Tibial artery (tissue), 4 donors: ENCODE data around the gene LSS.
"Not testable (repeated sequence)": the region's sequence is repeated elsewhere in the genome, so short reads cannot be mapped to it uniquely, and the experiment has no call there.

ENCODE experiments used
- DNase-seq, 2 donors: peaks; one replicate each; pipeline ENCODE4 v3.0.0-alpha.2; 2019
- H3K27ac ChIP-seq, 2 donors: fragments of 200-600 bp; sonication (generic) in 1 of 2; 1 replicate in 1 of 2; 2 replicates in 1 of 2; pipeline ENCODE4 v1.5.1; 2018 to 2019; ENCODE audit warnings: mild to moderate bottlenecking in 1 of 2
- H3K27me3 ChIP-seq, 2 donors: fragments of 200-600 bp; sonication (generic) in 1 of 2; one replicate each; pipeline versions ENCODE4 v1.5.1 to v1.6.0; 2016 to 2019
- H3K36me3 ChIP-seq, 3 donors: fragments of 200-600 bp; sonication (generic) in 2 of 3; one replicate each; pipeline ENCODE4 v1.5.1; 2016 to 2019; ENCODE audit warnings: mild to moderate bottlenecking in 2 of 3
- H3K4me1 ChIP-seq, 4 donors: fragments of 200-600 bp; sonication (generic) in 2 of 4; 1 replicate in 3 of 4; 2 replicates in 1 of 4; pipeline ENCODE4 v1.5.1; 2016 to 2019
- H3K4me3 ChIP-seq, 2 donors: fragments of 200-600 bp; sonication (generic) in 1 of 2; 1 replicate in 1 of 2; 2 replicates in 1 of 2; pipeline ENCODE4 v1.5.1; 2018 to 2019; ENCODE audit warnings: mild to moderate bottlenecking in 2 of 2
- H3K9me3 ChIP-seq, 3 donors: fragments of 200-600 bp; sonication (generic) in 1 of 3; one replicate each; pipeline ENCODE4 v1.5.1; 2016 to 2019
- intact Hi-C: fragments of 100-400 bp; cut with DNase I; formaldehyde crosslinking; loops from one replicate; pipeline ENCODE4 v1.15.0; 2023; ENCODE audit warnings: low total_unique reads
- TF ChIP-seq, protein P1 (sequence below), 2 experiments: fragments of 200-600 bp in 1 of 2; fragments of 450-650 bp in 1 of 2; IDR thresholded peaks; one replicate each; pipeline ENCODE4 v1.5.1; 2017 to 2019; ENCODE audit warnings: antibody characterized with exemption in 2 of 2, mild to moderate bottlenecking in 1 of 2, moderate library complexity in 1 of 2

The LSS gene

DNA sequence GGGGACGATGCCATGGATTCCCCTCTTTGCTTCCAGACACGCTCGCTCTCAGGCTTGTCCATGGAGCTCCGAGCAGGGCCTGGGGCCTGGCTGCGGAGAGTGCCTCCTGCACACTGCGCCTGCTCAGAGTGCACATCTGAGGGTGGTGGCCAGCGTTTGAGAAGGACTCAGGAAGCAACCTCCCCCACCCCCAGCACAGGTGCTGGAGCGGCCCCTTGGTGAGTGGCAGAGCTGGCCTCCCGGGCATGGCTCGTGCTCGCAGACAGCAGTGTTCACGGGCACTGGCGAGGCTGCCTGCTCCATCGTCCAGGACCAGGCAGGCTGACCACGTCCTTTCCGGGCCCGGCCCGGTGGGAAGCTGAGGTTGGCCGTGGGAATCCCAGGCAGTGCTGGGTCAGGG, 47.1 kb downstream of the LSS start:
- no peak overlapping the region for H3K4me3 ChIP-seq

DNA sequence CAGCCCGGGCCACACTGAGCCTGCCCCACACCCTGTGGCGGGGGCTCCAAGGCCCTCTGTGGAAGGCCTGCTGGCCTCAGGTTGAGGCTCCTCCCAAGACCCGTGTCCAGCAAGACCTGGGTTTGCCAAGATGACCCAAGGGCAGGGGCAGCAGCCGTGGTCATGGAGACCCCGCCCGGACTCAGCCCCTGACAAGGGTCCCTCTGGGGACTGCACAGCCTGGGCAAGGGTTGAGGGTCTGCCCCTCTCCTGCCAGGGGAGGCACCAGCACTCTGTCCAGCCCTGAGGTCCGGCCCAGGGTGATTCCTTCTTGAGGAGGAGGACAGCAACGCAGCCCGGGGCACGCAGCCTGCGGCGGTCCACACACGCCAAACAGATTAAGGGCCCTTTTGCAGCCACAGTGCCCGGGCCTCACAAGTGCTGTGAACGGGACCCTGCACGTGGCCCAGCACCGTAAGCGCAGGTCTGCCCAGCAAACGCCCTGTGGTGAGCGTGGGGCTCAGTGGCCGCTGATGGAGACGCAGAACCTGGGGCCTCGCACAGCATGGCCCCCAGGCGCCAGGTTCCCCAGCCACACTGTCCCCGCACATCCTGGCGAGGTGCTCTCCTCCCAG, 47.7 kb downstream of the LSS start:
- peaks cover 0 to 7% of the 10 kb centered on the region in 2 donors for H3K27me3 ChIP-seq
- peaks cover 0 to 11% (median 4%) of the 10 kb centered on the region in 4 donors for H3K4me1 ChIP-seq
- H3K4me3 ChIP-seq, result no peak overlapping the region
- intact Hi-C loops, result no loop called here
- peaks cover 0 to 7% (median 0%) of the 10 kb centered on the region in 3 donors for H3K9me3 ChIP-seq
- peaks cover 0 to 13% (median 0%) of the 10 kb centered on the region in 3 donors for H3K36me3 ChIP-seq
- H3K27ac ChIP-seq, result no peak overlapping the region
- DNase-seq, result no peak
- TF ChIP-seq, protein P1, sequence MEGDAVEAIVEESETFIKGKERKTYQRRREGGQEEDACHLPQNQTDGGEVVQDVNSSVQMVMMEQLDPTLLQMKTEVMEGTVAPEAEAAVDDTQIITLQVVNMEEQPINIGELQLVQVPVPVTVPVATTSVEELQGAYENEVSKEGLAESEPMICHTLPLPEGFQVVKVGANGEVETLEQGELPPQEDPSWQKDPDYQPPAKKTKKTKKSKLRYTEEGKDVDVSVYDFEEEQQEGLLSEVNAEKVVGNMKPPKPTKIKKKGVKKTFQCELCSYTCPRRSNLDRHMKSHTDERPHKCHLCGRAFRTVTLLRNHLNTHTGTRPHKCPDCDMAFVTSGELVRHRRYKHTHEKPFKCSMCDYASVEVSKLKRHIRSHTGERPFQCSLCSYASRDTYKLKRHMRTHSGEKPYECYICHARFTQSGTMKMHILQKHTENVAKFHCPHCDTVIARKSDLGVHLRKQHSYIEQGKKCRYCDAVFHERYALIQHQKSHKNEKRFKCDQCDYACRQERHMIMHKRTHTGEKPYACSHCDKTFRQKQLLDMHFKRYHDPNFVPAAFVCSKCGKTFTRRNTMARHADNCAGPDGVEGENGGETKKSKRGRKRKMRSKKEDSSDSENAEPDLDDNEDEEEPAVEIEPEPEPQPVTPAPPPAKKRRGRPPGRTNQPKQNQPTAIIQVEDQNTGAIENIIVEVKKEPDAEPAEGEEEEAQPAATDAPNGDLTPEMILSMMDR (IDR thresholded peaks at IDR 0.05), result no peak

More for the DNA sequence above, 47.1 kb downstream of the LSS start:
- intact Hi-C loops, result no loop called here
- TF ChIP-seq, protein P1 (IDR thresholded peaks at IDR 0.05), result no peak
- Histone ChIP-seq H3K4me1 (peaks cover 0 to 11% (median 4%) of the 10 kb centered on the region in 4 donors), H3K9me3 (peaks cover 0 to 4% (median 0%) of the 10 kb centered on the region in 3 donors), H3K36me3 (peaks cover 0 to 13% (median 0%) of the 10 kb centered on the region in 3 donors), H3K27me3 (peaks cover 0 to 7% of the 10 kb centered on the region in 2 donors), H3K27ac (no peak overlapping the region)
- DNase-seq, result no peak

DNA sequence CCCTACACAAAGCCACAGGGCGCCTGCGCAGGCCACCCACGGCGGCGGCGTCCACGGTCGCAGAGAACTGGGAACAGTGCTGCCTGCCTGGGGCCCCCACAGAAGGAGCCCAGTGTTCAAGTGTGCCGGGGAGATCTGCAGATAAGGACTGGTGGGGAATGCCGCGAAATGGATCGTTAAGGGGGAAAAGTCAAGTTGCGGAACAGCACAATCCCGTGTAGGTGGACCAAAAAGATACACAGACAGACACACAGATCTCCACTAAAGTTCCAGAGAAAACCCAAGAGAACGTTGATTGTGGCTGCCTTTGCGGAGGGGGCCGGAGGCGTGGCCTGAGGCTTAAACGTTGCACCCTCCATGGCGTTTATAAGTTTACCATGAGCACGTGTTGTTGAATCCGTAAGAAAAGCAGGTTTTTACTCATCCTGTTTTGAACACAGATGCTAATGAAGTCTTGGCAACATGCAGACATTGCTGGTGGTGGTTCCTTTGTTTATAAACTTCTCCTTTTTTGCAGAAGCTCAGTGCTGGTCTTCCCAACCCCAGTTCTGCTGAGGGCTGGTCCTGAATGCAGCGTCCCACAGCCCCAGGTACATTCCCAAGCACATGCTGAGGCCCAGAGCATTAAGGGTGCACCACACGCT, 48.4 kb downstream of the LSS start:
- no peak for DNase-seq

GRCh38 chr21:46179708-46180078, 48.9 kb downstream of the LSS start:
- Histone ChIP-seq H3K4me3 (no peak overlapping the region), H3K4me1 (peaks cover 0 to 11% (median 2%) of the 10 kb centered on the region in 4 donors), H3K36me3 (peaks cover 0 to 13% (median 0%) of the 10 kb centered on the region in 3 donors), H3K27me3 (peaks cover 0 to 7% of the 10 kb centered on the region in 2 donors), H3K27ac (no peak overlapping the region), H3K9me3 (peaks cover 0 to 7% (median 0%) of the 10 kb centered on the region in 3 donors)
- TF ChIP-seq, protein P1 (IDR thresholded peaks at IDR 0.05), result no peak
- no peak for DNase-seq
- intact Hi-C loops, result no loop called here

More for the DNA sequence above, 48.4 kb downstream of the LSS start:
- Histone ChIP-seq H3K9me3 (peaks cover 0 to 7% (median 0%) of the 10 kb centered on the region in 3 donors), H3K36me3 (peaks cover 0 to 13% (median 0%) of the 10 kb centered on the region in 3 donors), H3K27me3 (peaks cover 0 to 7% of the 10 kb centered on the region in 2 donors), H3K4me3 (no peak overlapping the region), H3K4me1 (peaks cover 0 to 11% (median 2%) of the 10 kb centered on the region in 4 donors), H3K27ac (no peak overlapping the region)
- intact Hi-C loops, result no loop called here
- TF ChIP-seq, protein P1 (IDR thresholded peaks at IDR 0.05), result no peak

- H3K27ac ChIP-seq, result no peak overlapping the region
These were observed 49.6 kb downstream of the LSS start for GRCh38 chr21:46178961-46179360.

GRCh38 chr21:46176443-46177129, 52.0 kb downstream of the LSS start:
- DNase-seq, H3K9me3 ChIP-seq, H3K4me3 ChIP-seq, H3K4me1 ChIP-seq, H3K27me3 ChIP-seq, intact Hi-C loops, H3K27ac ChIP-seq: not testable (repeated sequence)
- peaks cover 0 to 11% (median 0%) of the 10 kb centered on the region in 3 donors for H3K36me3 ChIP-seq

More at GRCh38 chr21:46178961-46179360, 49.6 kb downstream of the LSS start:
- Histone ChIP-seq H3K9me3 (peaks cover 0 to 7% (median 0%) of the 10 kb centered on the region in 3 donors), H3K4me1 (peaks cover 0 to 9% (median 2%) of the 10 kb centered on the region in 4 donors), H3K4me3 (no peak overlapping the region), H3K36me3 (peaks cover 0 to 13% (median 0%) of the 10 kb centered on the region in 3 donors), H3K27me3 (peaks cover 0 to 7% of the 10 kb centered on the region in 2 donors)
- intact Hi-C loops, result no loop called here
- DNase-seq, result no peak
- TF ChIP-seq, protein P1 (IDR thresholded peaks at IDR 0.05), result no peak
